ENCODE results near the gene GARIN5A.

GARIN5A gene

DNA sequence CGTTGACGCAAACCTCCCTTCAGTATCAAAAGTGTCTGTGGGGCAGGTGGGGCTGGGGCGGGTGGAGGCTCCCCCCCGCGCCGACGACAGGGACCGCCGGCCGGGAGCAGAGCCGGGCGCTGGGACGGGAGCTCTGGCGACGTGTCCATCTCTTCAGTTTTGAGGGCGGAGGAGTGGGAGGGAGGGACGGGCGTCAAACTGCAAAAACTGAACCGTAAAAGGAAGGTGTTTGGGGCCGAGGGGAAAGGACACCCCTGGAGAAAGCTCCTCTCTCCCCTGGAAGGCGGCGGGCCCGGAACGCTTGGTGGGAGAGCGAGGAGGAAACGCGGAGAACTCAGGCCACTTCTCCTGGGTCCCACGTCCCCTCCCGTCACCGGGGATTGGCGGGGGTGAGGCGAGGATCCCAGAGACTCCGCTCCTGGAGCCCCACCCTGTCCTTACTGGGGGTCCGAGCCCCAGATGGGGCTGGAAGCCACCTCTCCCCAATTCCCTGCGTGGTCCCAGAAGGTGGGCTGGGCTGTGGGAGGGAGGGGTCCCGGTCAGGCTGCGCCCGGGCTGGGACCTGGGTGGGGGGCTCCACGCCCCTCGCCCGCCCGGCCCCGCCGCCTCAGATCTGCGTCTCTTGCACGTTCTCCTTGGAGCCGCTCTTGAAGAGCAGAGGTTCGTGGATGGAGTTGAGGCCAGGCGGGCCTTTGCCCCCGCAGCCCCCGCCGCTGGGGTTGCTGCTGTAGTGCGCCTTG is 40.5 kb upstream of the GARIN5A start:
- ChIA-PET POLR2A (ENCODE audit: low non-redundant PET) (no interaction called here), CTCF (no interaction called here)
- no peak overlapping the region for H3K27ac ChIP-seq
- no peak for TF ChIP-seq CTCF (conservative IDR thresholded peaks at IDR 0.05; ENCODE audit: low read depth)
- DNase-seq (ENCODE audit: low spot score), result no peak

GRCh38 chr19:50516456-50516855 is 39.8 kb upstream of the GARIN5A start:
- POLR2A ChIA-PET (ENCODE audit: low non-redundant PET), result no interaction called here
- no peak for DNase-seq (ENCODE audit: low spot score)
- TF ChIP-seq CTCF (conservative IDR thresholded peaks at IDR 0.05; ENCODE audit: low read depth), result no peak
- CTCF ChIA-PET, result no interaction called here
- no peak overlapping the region for H3K27ac ChIP-seq

GRCh38 chr19:50515168-50515561 is 38.5 kb upstream of the GARIN5A start:
- DNase-seq (ENCODE audit: low spot score), result no peak
- POLR2A ChIA-PET (ENCODE audit: low non-redundant PET), result no interaction called here
- CTCF ChIA-PET, result no interaction called here
- H3K27ac ChIP-seq, result no peak overlapping the region
- TF ChIP-seq CTCF (conservative IDR thresholded peaks at IDR 0.05; ENCODE audit: low read depth), result no peak

DNA sequence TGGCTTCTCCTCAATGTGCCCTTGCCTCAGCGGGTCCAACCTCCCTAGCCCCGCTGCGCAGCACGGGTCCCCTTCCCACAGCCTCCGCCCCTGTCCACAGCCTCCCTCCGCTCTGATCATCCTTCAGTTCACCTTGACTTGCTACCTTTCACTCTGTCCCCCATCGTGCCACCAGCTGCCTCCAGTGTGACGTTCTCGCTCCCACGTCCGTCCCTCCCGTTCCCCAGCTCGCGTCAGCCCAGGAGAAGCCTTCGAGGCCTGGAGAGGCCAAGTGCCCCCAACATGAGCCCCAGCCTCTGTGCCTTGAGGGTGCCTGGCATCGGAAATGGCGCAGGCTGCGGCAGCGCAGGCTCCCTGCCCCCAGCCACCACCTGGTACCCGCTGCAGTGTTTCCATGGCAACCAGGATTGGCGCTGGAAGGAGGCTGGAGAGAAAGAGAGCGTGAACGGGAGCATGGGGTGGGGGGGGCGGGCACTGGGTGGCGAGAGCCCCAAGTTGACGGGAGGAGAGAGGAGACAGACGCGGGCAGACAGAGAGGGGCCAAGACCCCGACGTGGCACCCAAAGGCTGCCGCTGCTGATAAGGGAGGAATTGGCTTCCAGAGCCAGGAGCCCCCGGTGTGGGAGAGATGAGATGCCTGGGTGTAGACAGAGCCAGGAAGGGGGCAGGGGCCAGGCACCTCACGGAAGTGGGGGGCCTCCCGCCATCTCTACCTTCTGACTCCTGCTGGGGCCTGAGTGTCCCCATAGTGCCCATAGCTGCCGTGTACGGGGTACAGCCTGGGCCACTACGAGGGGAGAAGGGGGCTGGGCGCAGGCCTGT is 37.9 kb upstream of the GARIN5A start:
- CTCF ChIA-PET, result no interaction called here
- no peak for TF ChIP-seq CTCF (conservative IDR thresholded peaks at IDR 0.05; ENCODE audit: low read depth)
- POLR2A ChIA-PET (ENCODE audit: low non-redundant PET), result no interaction called here
- H3K27ac ChIP-seq, result no peak overlapping the region
- DNase-seq (ENCODE audit: low spot score), result no peak

GRCh38 chr19:50513746-50514345 is 37.2 kb upstream of the GARIN5A start, which contains the start of gene ASPDH:
TSS of gene ASPDH (minus strand) at chr19:50513913. CDS start at chr19:50513823, 90 bp downstream.
- POLR2A ChIA-PET (ENCODE audit: low non-redundant PET), result no interaction called here
- no peak for DNase-seq (ENCODE audit: low spot score)
- no peak within 1 kb of the TSS for H3K27ac ChIP-seq
- CTCF ChIA-PET, result no interaction called here
- no peak for TF ChIP-seq CTCF (conservative IDR thresholded peaks at IDR 0.05; ENCODE audit: low read depth)

DNA sequence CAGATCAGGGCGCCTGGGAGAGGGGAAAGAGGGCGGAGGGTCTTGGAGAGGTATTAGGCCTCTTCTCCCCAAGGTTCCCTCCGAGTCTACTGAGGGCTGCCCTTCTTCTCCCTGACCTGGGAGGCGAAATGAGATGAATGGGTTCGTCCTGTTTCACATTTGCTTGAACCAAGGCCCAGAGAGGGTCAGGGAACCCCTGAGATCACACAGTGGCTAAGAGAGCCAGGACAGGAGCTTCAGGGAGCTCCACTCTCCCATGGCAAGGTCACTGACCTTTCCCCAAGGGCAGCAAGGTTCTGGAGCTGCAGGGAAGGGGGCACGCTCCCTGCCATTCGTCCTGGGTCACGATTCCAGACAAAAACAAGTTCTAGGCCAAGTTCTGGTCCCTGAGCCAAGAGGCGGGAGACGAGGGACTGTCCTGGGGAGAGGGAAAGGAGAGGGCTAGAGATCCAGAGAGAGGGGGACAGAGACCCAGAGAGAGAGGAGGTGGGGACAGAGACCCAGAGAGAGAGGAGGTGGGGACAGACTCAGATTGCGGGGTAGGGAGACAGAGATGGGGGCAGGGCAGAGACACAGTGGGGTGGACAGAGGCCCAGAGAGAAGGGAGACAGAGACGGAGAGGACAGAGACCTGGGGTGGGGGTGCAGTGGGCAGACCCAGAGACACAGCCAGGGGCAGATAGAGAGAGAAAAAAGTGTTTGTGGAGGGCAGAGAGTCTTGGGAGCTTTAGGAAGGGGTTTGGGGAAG is 36.5 kb upstream of the GARIN5A start:
- TF ChIP-seq CTCF (conservative IDR thresholded peaks at IDR 0.05; ENCODE audit: low read depth), result no peak
- DNase-seq (ENCODE audit: low spot score), result no peak
- H3K27ac ChIP-seq, result no peak overlapping the region
- CTCF ChIA-PET, result no interaction called here
- POLR2A ChIA-PET (ENCODE audit: low non-redundant PET), result no interaction called here
